ENCODE results near the gene ERC1.

DNA sequence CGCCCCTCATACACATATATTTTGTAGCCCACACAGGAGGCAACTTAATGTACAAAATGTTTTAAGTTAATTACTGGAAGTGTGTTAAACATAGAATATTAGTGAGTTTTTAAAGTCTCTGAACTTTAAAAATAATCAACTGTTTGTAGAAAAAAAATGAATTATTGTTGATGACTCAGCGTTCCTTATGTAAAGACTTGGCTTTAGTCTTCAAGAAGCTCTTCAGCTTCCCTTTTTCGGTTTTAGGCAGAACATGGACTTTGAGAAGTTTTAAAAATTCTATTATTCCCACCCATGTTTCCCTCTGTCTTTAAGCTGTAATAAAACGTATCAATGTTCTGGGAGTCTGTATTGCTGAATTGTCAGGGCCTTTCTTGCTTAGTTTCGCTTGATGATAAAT, 333.9 kb downstream of the ERC1 start:
- TF ChIP-seq, protein P1, sequence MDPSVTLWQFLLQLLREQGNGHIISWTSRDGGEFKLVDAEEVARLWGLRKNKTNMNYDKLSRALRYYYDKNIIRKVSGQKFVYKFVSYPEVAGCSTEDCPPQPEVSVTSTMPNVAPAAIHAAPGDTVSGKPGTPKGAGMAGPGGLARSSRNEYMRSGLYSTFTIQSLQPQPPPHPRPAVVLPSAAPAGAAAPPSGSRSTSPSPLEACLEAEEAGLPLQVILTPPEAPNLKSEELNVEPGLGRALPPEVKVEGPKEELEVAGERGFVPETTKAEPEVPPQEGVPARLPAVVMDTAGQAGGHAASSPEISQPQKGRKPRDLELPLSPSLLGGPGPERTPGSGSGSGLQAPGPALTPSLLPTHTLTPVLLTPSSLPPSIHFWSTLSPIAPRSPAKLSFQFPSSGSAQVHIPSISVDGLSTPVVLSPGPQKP (CRISPR knock-in tag; IDR thresholded peaks at IDR 0.05), result no peak
- TF ChIP-seq, protein P2, sequence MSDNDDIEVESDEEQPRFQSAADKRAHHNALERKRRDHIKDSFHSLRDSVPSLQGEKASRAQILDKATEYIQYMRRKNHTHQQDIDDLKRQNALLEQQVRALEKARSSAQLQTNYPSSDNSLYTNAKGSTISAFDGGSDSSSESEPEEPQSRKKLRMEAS (CRISPR knock-in tag; IDR thresholded peaks at IDR 0.05), result no peak
- TF ChIP-seq CSDE1 (IDR thresholded peaks at IDR 0.05) (no peak), CHD1 (IDR thresholded peaks at IDR 0.05; ENCODE audit: low read length) (no peak), KDM1A (IDR thresholded peaks at IDR 0.05) (no peak), U2AF2 (optimal IDR thresholded peaks at IDR 0.05; ENCODE audit: low read depth, low read length) (no peak), ATF2 (CRISPR knock-in tag; IDR thresholded peaks at IDR 0.05) (no peak), CTCF (IDR thresholded peaks at IDR 0.05 in 2 of 3, conservative IDR thresholded peaks at IDR 0.05 in 1 of 3; ENCODE audit: insufficient read depth in 2 of 3, low read depth in 1 of 3, low read length in 3 of 3) (no peak), SIN3A (IDR thresholded peaks at IDR 0.05; ENCODE audit: borderline replicate concordance in 2 of 2, control insufficient read depth in 1 of 2, low read depth in 2 of 2, low read length in 2 of 2) (no peak), FOXP1 (CRISPR knock-in tag; IDR thresholded peaks at IDR 0.05) (no peak), EWSR1 (IDR thresholded peaks at IDR 0.05; ENCODE audit: borderline replicate concordance, low read depth, partially characterized antibody) (no peak), ZNF668 (CRISPR knock-in tag; IDR thresholded peaks at IDR 0.05) (no peak)
- TF ChIP-seq, protein P3, sequence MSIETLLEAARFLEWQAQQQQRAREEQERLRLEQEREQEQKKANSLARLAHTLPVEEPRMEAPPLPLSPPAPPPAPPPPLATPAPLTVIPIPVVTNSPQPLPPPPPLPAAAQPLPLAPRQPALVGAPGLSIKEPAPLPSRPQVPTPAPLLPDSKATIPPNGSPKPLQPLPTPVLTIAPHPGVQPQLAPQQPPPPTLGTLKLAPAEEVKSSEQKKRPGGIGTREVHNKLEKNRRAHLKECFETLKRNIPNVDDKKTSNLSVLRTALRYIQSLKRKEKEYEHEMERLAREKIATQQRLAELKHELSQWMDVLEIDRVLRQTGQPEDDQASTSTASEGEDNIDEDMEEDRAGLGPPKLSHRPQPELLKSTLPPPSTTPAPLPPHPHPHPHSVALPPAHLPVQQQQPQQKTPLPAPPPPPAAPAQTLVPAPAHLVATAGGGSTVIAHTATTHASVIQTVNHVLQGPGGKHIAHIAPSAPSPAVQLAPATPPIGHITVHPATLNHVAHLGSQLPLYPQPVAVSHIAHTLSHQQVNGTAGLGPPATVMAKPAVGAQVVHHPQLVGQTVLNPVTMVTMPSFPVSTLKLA (conservative IDR thresholded peaks at IDR 0.05), result no peak

All from K562 (cell line).